Type B pancreatic cell (in vitro differentiated cells): Measurements from ENCODE around the gene IQGAP3. TPM values are rescaled to one million over a fixed set of nuclear protein-coding genes. Genes with fewer than 3 reads are reported as not detected.

Experiments
- DNase-seq: peaks from one replicate; pipeline ENCODE4 v3.0.0; 2021; ENCODE audit warnings: mixed read lengths; ENCODE audit not compliant: unreplicated experiment; ENCODE audit errors: extremely low spot score
- H3K27ac Mint-ChIP-seq: 2 replicates; pipeline ENCODE4 v1.8.0; 2021; ENCODE audit warnings: mild to moderate bottlenecking, mixed read lengths
- H3K27me3 Mint-ChIP-seq: 2 replicates; pipeline ENCODE4 v1.8.0; 2021; ENCODE audit warnings: mixed read lengths
- H3K36me3 Mint-ChIP-seq: 2 replicates; pipeline ENCODE4 v1.8.0; 2021; ENCODE audit warnings: mixed read lengths
- H3K4me1 Mint-ChIP-seq: one replicate; pipeline ENCODE4 v1.8.0; 2021; ENCODE audit warnings: mixed read lengths; ENCODE audit not compliant: unreplicated experiment
- H3K4me3 Mint-ChIP-seq: 2 replicates; pipeline ENCODE4 v1.8.0; 2021; ENCODE audit warnings: mild to moderate bottlenecking, mixed read lengths
- H3K9me3 Mint-ChIP-seq: 2 replicates; pipeline ENCODE4 v1.8.0; 2021; ENCODE audit warnings: mixed read lengths
- CTCF ChIP-seq: fragments of 200-600 bp; sonication (generic); conservative IDR thresholded peaks from 2 replicates; pipeline ENCODE4 v1.5.0; 2021; ENCODE audit warnings: antibody characterized with exemption, mild to moderate bottlenecking
- total RNA-seq: library from RNA; stranded (reverse); gene quantifications from 2 replicates; pipeline ENCODE4 v1.2.1, GENCODE V29; 2021; ENCODE audit warnings: low replicate concordance

Gene IQGAP3
- total RNA-seq, 1 donor from 2014 or later = 35.3 TPM

GRCh38 chr1:156538711-156539440 lies 33.5 kb downstream of the IQGAP3 start:
- no peak overlapping the region for H3K27ac Mint-ChIP-seq
- H3K4me3 Mint-ChIP-seq = no peak overlapping the region
- no peaks in the 10 kb centered on the region for H3K27me3 Mint-ChIP-seq
- H3K4me1 Mint-ChIP-seq = peaks cover 6% of the 10 kb centered on the region
- no peak for DNase-seq
- H3K36me3 Mint-ChIP-seq = peaks cover 8% of the 10 kb centered on the region
- no peaks in the 10 kb centered on the region for H3K9me3 Mint-ChIP-seq
- no peak for TF ChIP-seq CTCF

GRCh38 chr1:156537027-156537426 lies 35.3 kb downstream of the IQGAP3 start:
- Mint-ChIP-seq H3K4me3 (no peak overlapping the region), H3K9me3 (no peaks in the 10 kb centered on the region), H3K27me3 (no peaks in the 10 kb centered on the region), H3K4me1 (no peaks in the 10 kb centered on the region), H3K36me3 (peaks cover 3% of the 10 kb centered on the region), H3K27ac (no peak overlapping the region)
- no peak for TF ChIP-seq CTCF
- no peak for DNase-seq

- Mint-ChIP-seq H3K27me3 (no peaks in the 10 kb centered on the region), H3K9me3 (no peaks in the 10 kb centered on the region), H3K36me3 (peaks cover 3% of the 10 kb centered on the region), H3K4me1 (no peaks in the 10 kb centered on the region), H3K27ac (no peak overlapping the region), H3K4me3 (no peak overlapping the region)
- no peak for TF ChIP-seq CTCF
- no peak for DNase-seq
Observed at GRCh38 chr1:156534424-156535060, 37.8 kb downstream of the IQGAP3 start.

- no peak for DNase-seq
- peaks cover 3% of the 10 kb centered on the region for H3K36me3 Mint-ChIP-seq
- H3K4me3 Mint-ChIP-seq = no peak overlapping the region
- H3K4me1 Mint-ChIP-seq = no peaks in the 10 kb centered on the region
- H3K27ac Mint-ChIP-seq = no peak overlapping the region
- no peaks in the 10 kb centered on the region for H3K9me3 Mint-ChIP-seq
- no peak for TF ChIP-seq CTCF
- no peaks in the 10 kb centered on the region for H3K27me3 Mint-ChIP-seq
Observed at GRCh38 chr1:156533568-156534220, 38.7 kb downstream of the IQGAP3 start.

GRCh38 chr1:156532374-156532773 lies 40.0 kb downstream of the IQGAP3 start:
- Mint-ChIP-seq H3K27me3 (no peaks in the 10 kb centered on the region), H3K4me3 (no peak overlapping the region), H3K4me1 (no peaks in the 10 kb centered on the region), H3K9me3 (no peaks in the 10 kb centered on the region), H3K36me3 (peaks cover 10% of the 10 kb centered on the region), H3K27ac (no peak overlapping the region)
- no peak for TF ChIP-seq CTCF
- DNase-seq = no peak
